Erythroblast (primary cell): ENCODE results near the gene AUP1.

ENCODE experiments used
- DNase-seq, 2 experiments: peaks; one replicate each; lab custom pipeline; 2025; lab: John Stamatoyannopoulos, UW
- GATA1 ChIP-seq: IDR thresholded peaks from 2 replicates; pipeline ENCODE4 v1.6.1; 2011; ENCODE audit warnings: low read depth, mild to moderate bottlenecking, control low read depth, low read length, moderate library complexity
- POLR2A ChIP-seq: IDR thresholded peaks from 2 replicates; pipeline ENCODE4 v1.6.1; 2011; ENCODE audit warnings: mild to moderate bottlenecking, low read length

The AUP1 gene

GRCh38 chr2:74481961-74482800, 47.3 kb downstream of the AUP1 start:
- DNase-seq: peak; percentile 77 to 82
- TF ChIP-seq GATA1 (no peak), POLR2A (no peak)

- DNase-seq: no peak
- TF ChIP-seq GATA1 (no peak), POLR2A (no peak)
Observed at GRCh38 chr2:74481431-74481830, 48.1 kb downstream of the AUP1 start.
